ENCODE results near the gene DCXR. TPM values are rescaled to one million over a fixed set of nuclear protein-coding genes. Genes with fewer than 3 reads are reported as not detected.

The DCXR gene
- total and polyA plus RNA-seq, 3 experiments from 2014 or later: 108 to 127 (median 117) TPM

GRCh38 chr17:82054351-82055022 is 17.0 kb upstream of the DCXR start:
- POLR2A ChIA-PET: no interaction called here
- CTCF ChIA-PET: interaction anchor here (1.3 kb wide), 1 partner anchor 17 kb away, joined by 4 read pairs; the partner anchor contains the start of gene DCXR
- Mint-ChIP-seq H3K27me3 (no peaks in the 10 kb centered on the region), H3K36me3 (peaks cover 0 to 49% (median 0%) of the 10 kb centered on the region in 3 donors), H3K4me3 (peak overlapping the region in 4 of 7 donors; percentile 23 to 81 (median 48)), H3K4me1 (peaks cover 0 to 26% (median 13%) of the 10 kb centered on the region in 3 donors), H3K9me3 (no peaks in the 10 kb centered on the region), H3K27ac (no peak overlapping the region)
- peaks cover 25% of the 10 kb centered on the region for H3K4me1 ChIP-seq (ENCODE audit: insufficient read depth, low read length)
- no peak overlapping the region for H3K4me3 ChIP-seq (ENCODE audit: low read length)
- H3K27ac ChIP-seq (ENCODE audit: low read depth, low read length): no peak overlapping the region
- H3K9me3 ChIP-seq (ENCODE audit: low read length): no peaks in the 10 kb centered on the region
- no peaks in the 10 kb centered on the region for H3K27me3 ChIP-seq (ENCODE audit: insufficient read depth, low read length, poor library complexity, severe bottlenecking)
- no peaks in the 10 kb centered on the region for H3K36me3 ChIP-seq (ENCODE audit: insufficient read depth, low read length)
- no peak for DNase-seq

GRCh38 chr17:82053556-82054263 is 16.2 kb upstream of the DCXR start:
- Mint-ChIP-seq H3K9me3 (no peaks in the 10 kb centered on the region), H3K4me1 (peaks cover 0 to 26% (median 13%) of the 10 kb centered on the region in 3 donors), H3K4me3 (peak overlapping the region; percentile 75 to 84 (median 80)), H3K27ac (peak overlapping the region in 3 of 8 donors; percentile 33 to 75 (median 44)), H3K27me3 (no peaks in the 10 kb centered on the region), H3K36me3 (peaks cover 0 to 44% (median 0%) of the 10 kb centered on the region in 3 donors)
- POLR2A ChIA-PET: no interaction called here
- no peak overlapping the region for H3K4me3 ChIP-seq (ENCODE audit: low read length)
- peaks cover 25% of the 10 kb centered on the region for H3K4me1 ChIP-seq (ENCODE audit: insufficient read depth, low read length)
- CTCF ChIA-PET: interaction anchor here (1.3 to 1.7 kb wide), 2 partner anchors 16 to 53 kb away, joined by 3 to 4 read pairs; partner anchors contain the start of gene DCXR
- H3K9me3 ChIP-seq (ENCODE audit: low read length): no peaks in the 10 kb centered on the region
- no peaks in the 10 kb centered on the region for H3K36me3 ChIP-seq (ENCODE audit: insufficient read depth, low read length)
- H3K27ac ChIP-seq (ENCODE audit: low read depth, low read length): no peak overlapping the region
- no peaks in the 10 kb centered on the region for H3K27me3 ChIP-seq (ENCODE audit: insufficient read depth, low read length, poor library complexity, severe bottlenecking)
- no peak for DNase-seq

DNA sequence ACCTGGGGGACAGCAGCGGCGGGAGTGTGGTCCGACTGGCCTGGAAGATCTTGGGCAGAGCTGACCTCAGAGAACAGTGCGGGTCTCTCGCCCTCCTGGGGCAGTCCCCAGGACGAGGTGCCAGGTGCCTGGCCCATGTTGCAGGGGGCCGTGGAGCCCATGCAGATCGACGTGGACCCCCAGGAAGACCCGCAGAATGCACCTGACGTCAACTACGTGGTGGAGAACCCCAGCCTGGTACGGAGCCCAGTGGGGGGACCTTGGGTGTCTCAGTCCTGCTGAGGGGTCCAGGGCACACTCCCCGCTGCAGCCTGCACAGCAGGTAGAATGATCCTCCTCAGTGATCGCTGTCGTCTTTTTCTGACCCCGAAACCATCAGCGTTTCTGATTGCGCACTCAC is 15.6 kb upstream of the DCXR start:
- CTCF ChIA-PET: interaction anchor here (1.7 kb wide), 1 partner anchor 54 kb away, joined by 3 read pairs; no protein-coding TSS in a partner anchor
- Mint-ChIP-seq H3K27me3 (no peaks in the 10 kb centered on the region), H3K27ac (peak overlapping the region in 4 of 8 donors; percentile 33 to 44 (median 42)), H3K9me3 (no peaks in the 10 kb centered on the region), H3K36me3 (peaks cover 0 to 42% (median 0%) of the 10 kb centered on the region in 3 donors), H3K4me3 (peak overlapping the region; percentile 75 to 84 (median 80)), H3K4me1 (peaks cover 0 to 26% (median 13%) of the 10 kb centered on the region in 3 donors)
- no peak overlapping the region for H3K27ac ChIP-seq (ENCODE audit: low read depth, low read length)
- no peak for DNase-seq
- H3K27me3 ChIP-seq (ENCODE audit: insufficient read depth, low read length, poor library complexity, severe bottlenecking): no peaks in the 10 kb centered on the region
- peaks cover 25% of the 10 kb centered on the region for H3K4me1 ChIP-seq (ENCODE audit: insufficient read depth, low read length)
- POLR2A ChIA-PET: no interaction called here
- no peak overlapping the region for H3K4me3 ChIP-seq (ENCODE audit: low read length)
- no peaks in the 10 kb centered on the region for H3K36me3 ChIP-seq (ENCODE audit: insufficient read depth, low read length)
- no peaks in the 10 kb centered on the region for H3K9me3 ChIP-seq (ENCODE audit: low read length)

GRCh38 chr17:82052638-82053059 is 15.2 kb upstream of the DCXR start:
- Histone ChIP-seq H3K4me3 (ENCODE audit: low read length) (peak overlapping the region; percentile 67), H3K27me3 (ENCODE audit: insufficient read depth, low read length, poor library complexity, severe bottlenecking) (no peaks in the 10 kb centered on the region), H3K36me3 (ENCODE audit: insufficient read depth, low read length) (no peaks in the 10 kb centered on the region), H3K27ac (ENCODE audit: low read depth, low read length) (peak overlapping the region; percentile 54), H3K9me3 (ENCODE audit: low read length) (no peaks in the 10 kb centered on the region), H3K4me1 (ENCODE audit: insufficient read depth, low read length) (peaks cover 25% of the 10 kb centered on the region)
- no peaks in the 10 kb centered on the region for H3K27me3 Mint-ChIP-seq
- H3K4me3 Mint-ChIP-seq: peak overlapping the region; percentile 75 to 90 (median 80)
- H3K9me3 Mint-ChIP-seq: no peaks in the 10 kb centered on the region
- POLR2A ChIA-PET: interaction anchor here (0.6 to 1.1 kb wide), 2 partner anchors 13 to 22 kb away, joined by 3 to 5 read pairs; partner anchors contain the start of gene DUS1L
- H3K36me3 Mint-ChIP-seq: peaks cover 0 to 40% (median 0%) of the 10 kb centered on the region in 3 donors
- CTCF ChIA-PET: interaction anchor here (1.3 to 1.7 kb wide), 2 partner anchors 54 to 93 kb away, joined by 3 read pairs; no protein-coding TSS in a partner anchor
- no peak for DNase-seq
- H3K4me1 Mint-ChIP-seq: peaks cover 0 to 26% (median 14%) of the 10 kb centered on the region in 3 donors
- H3K27ac Mint-ChIP-seq: peak overlapping the region in 4 of 8 donors; percentile 71 to 83 (median 80)

- peaks cover 0 to 26% (median 15%) of the 10 kb centered on the region in 3 donors for H3K4me1 Mint-ChIP-seq
- H3K36me3 Mint-ChIP-seq: peaks cover 0 to 42% (median 2%) of the 10 kb centered on the region in 3 donors
- Histone ChIP-seq H3K27me3 (ENCODE audit: insufficient read depth, low read length, poor library complexity, severe bottlenecking) (no peaks in the 10 kb centered on the region), H3K36me3 (ENCODE audit: insufficient read depth, low read length) (no peaks in the 10 kb centered on the region), H3K4me3 (ENCODE audit: low read length) (peak within 1 kb of the TSS; percentile 67), H3K4me1 (ENCODE audit: insufficient read depth, low read length) (peaks cover 25% of the 10 kb centered on the region), H3K27ac (ENCODE audit: low read depth, low read length) (peak within 1 kb of the TSS; percentile 54), H3K9me3 (ENCODE audit: low read length) (no peaks in the 10 kb centered on the region)
- H3K9me3 Mint-ChIP-seq: no peaks in the 10 kb centered on the region
- H3K4me3 Mint-ChIP-seq: peak within 1 kb of the TSS; percentile 79 to 90 (median 81)
- no peaks in the 10 kb centered on the region for H3K27me3 Mint-ChIP-seq
- ChIA-PET POLR2A (interaction anchor here (0.6 to 2.2 kb wide), 4 partner anchors 13 to 109 kb away, joined by 3 to 7 read pairs (median 4); partner anchors contain the start of genes DCXR and DUS1L), CTCF (interaction anchor here (1.3 to 3.6 kb wide), 3 partner anchors 14 to 93 kb away, joined by 3 to 23 read pairs (median 3); partner anchors contain the start of gene DCXR)
- peak within 1 kb of the TSS in 6 of 8 donors; percentile 71 to 87 (median 82) for H3K27ac Mint-ChIP-seq
- peak; percentile 69 to 86 (median 77) for DNase-seq
Measured at GRCh38 chr17:82051776-82052637, 14.5 kb upstream of the DCXR start, which contains the start of the genes GPS1 and RFNG. GPS1 (plus strand) TSS chr17:82051898; CDS start chr17:82051932, 34 bp downstream. RFNG (minus strand) TSS chr17:82051811; CDS start chr17:82051766, 45 bp downstream.

DNA sequence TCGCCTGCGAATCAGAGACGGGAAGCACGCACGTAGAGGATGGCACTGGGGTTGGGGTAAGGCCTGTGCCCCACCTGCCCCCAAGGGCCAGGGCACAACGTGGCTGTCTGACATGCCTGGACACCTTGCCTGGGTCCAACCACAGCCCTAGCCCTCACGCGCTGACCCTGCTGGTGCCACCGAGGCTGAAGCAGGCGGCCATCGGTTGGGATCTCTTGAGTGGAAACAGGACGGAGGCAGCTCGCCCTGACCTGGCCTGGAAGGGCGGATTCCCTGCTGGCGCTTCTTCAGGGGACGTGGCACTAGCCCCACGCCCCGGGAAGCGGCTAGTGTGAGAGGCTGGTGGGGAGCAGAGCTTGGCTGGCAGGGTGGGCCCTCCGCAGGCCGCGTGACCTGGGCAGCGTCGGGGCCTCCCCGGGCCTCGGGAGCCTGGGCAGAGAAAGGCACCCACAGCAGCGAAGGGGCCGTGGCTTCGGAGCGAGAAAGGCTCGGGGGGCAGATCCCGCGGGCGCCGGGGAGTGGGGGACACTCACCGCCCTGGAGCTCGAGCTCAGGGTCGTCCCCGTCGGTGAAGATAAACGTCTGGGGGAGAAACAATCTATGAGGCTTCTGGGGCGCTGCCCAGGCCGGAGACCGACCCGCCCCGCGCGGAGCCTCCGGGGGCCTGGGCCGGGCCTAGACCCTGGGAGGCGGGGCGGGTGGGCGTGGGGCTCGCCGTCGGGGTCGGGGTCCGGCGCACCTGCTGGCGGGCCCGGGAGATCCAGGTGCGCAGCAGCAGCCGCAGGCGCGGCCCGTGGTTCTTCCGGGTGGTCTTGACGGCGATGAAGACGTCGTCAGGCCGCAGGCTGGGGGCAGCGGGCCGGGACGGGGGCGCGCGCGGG is 13.5 kb upstream of the DCXR start:
- DNase-seq: no peak
- H3K36me3 Mint-ChIP-seq: peaks cover 0 to 36% (median 2%) of the 10 kb centered on the region in 3 donors
- Histone ChIP-seq H3K4me3 (ENCODE audit: low read length) (peak overlapping the region; percentile 26), H3K9me3 (ENCODE audit: low read length) (no peaks in the 10 kb centered on the region), H3K4me1 (ENCODE audit: insufficient read depth, low read length) (peaks cover 25% of the 10 kb centered on the region), H3K27me3 (ENCODE audit: insufficient read depth, low read length, poor library complexity, severe bottlenecking) (no peaks in the 10 kb centered on the region), H3K27ac (ENCODE audit: low read depth, low read length) (peak overlapping the region; percentile 31), H3K36me3 (ENCODE audit: insufficient read depth, low read length) (no peaks in the 10 kb centered on the region)
- H3K4me1 Mint-ChIP-seq: peaks cover 0 to 26% (median 17%) of the 10 kb centered on the region in 3 donors
- ChIA-PET CTCF (interaction anchor here (1.1 to 3.6 kb wide), 2 partner anchors 13 to 155 kb away, joined by 3 to 23 read pairs; partner anchors contain the start of gene DCXR), POLR2A (interaction anchor here (0.6 to 2.2 kb wide), 2 partner anchors 13 to 108 kb away, joined by 4 to 7 read pairs; partner anchors contain the start of gene DCXR)
- no peaks in the 10 kb centered on the region for H3K9me3 Mint-ChIP-seq
- H3K4me3 Mint-ChIP-seq: peak overlapping the region; percentile 76 to 90 (median 80)
- peak overlapping the region in 6 of 8 donors; percentile 21 to 87 (median 81) for H3K27ac Mint-ChIP-seq
- no peaks in the 10 kb centered on the region for H3K27me3 Mint-ChIP-seq
